Renal cortical epithelial cell (primary cell): ENCODE results near the gene PSMA1. TPM values are rescaled to one million over a fixed set of nuclear protein-coding genes. Genes with fewer than 3 reads are reported as not detected.
"Not testable (repeated sequence)": the region's sequence is repeated elsewhere in the genome, so short reads cannot be mapped to it uniquely, and the experiment has no call there.

ENCODE experiments used
- DNase-seq: peaks from one replicate; pipeline ENCODE4 v3.0.0-alpha.2; 2011; ENCODE audit warnings: low read depth
- total RNA-seq: library from RNA; depleted of rRNA; stranded (reverse); fragments of >200 nt; gene quantifications from 2 replicates; pipeline ENCODE4 v1.2.3, GENCODE V29; 2014

The PSMA1 gene
- total RNA-seq, result 108 and 132 TPM in 2 replicates

DNA sequence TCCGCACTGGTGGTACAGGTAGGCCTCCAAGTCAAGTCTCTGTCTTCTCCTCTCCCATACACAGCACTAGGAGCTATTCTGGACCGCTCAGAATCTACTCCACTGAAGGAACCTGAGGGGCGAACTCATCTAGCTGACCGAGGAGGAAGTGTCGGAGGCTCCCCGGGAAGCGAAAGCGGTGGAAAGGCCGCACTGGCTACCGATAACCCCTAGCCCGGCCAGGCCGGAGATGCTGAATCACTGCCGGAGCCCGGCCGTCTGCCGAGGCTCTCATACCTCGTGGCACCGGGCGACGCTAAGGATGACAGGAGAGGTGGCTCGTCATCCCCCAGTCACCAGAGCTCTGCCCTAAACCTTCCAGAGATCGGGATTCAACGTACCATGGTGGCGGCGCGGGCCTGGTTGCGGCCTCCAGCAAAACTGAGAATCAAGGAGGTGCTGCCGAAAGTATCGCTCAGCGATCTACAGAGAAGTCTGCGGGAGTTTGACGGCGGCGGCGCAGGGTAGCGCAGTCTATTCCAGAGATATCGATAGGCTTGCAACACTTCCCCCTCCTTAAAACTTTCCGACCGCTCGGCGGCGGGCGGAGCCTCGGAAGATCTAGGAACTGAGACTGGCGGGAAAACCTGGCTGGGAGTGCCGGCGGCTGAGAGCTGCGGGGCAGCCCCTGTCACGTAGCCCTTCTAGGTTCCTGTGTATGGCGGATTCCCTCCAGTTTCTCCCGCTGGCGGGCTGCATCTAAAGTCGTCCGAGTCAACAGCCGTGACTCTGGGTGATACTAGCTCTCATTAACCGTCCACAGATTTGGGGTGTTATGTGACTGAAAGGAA, at the start of gene PSMA1:
TSS of gene PSMA1 (minus strand) at position 470 of the 830 bp plus-strand sequence. CDS start at position 383, 87 bp downstream.
- DNase-seq, result peak; percentile 90

DNA sequence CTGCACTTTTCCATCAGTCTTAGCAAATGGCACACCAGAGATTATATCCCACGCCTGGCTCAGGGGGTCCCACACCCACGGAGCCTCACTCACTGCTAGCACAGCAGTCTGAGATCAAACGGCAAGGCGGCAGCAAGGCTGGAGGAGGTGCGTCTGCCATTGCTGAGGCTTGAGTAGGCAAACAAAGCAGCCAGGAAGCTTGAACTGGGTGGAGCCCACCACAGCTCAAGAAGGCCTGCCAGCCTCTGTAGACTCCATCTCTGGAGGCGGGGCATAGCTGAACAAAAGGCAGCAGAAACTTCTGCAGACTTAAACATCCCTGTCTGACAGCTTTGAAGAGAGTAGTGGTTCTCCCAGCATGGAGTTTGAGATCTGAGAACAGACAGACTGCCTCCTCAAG, 49.3 kb upstream of the PSMA1 start:
- DNase-seq, result not testable (repeated sequence)

DNA sequence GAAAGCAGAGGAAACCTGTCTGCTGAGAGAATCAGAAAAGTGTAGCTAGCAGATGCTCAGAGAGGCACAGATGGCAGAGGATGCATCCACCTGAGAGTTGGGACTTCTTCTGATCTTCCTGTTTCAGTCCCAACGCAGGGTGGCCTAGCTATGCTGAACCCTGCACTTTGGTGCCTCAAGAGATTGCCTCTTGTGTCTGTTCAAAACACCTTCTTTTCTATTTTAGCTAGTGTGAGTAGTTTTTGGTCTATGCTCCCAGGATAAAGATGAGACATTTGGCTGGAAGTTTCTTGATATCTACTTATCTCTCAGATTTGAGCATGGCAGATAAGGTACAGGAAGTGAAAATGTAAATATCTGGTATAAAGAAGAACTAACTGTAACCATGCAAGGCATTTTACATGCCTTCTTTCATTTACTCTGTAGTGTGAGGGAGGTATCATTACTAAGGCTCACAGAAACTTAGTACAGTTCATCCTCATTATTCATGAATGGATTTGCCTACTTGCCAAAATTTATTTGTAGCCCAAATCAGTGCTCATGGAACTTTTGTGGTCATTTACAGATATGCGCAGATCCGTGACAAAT, 47.0 kb upstream of the PSMA1 start:
- no peak for DNase-seq

DNA sequence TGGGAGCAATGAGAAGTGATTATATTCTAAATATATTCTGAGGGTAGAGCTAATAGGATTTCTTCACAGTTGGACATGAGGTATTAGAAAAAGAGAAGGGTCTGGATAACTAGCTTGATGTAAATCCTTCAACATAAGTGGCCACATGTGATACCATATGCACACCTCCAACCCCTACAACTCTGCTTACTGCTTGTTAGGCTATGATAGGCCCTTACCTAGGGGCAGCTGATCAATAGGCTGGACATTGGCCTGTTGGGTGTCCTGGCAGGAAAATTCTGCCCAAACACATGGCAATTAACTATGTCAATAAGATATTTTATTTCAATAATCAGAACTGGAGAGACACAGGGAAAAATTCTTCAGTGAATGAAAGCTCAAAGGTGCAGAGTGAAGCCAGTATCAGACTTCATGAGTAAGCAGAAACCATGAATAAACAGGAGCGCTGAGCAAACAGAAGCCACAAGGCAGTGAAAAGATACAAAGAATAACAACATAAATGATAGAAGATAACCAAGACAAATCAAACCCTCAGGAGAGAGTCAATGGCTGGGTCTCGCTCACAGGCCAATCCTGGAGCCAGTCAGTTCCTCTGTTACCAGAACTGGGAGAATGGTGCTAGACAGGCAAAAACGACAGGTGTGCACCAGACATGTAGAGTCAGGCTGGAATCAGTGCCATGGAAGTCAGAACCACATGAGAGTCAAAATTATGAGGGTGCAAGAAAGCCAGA, 46.3 kb upstream of the PSMA1 start:
- DNase-seq, result no peak

DNA sequence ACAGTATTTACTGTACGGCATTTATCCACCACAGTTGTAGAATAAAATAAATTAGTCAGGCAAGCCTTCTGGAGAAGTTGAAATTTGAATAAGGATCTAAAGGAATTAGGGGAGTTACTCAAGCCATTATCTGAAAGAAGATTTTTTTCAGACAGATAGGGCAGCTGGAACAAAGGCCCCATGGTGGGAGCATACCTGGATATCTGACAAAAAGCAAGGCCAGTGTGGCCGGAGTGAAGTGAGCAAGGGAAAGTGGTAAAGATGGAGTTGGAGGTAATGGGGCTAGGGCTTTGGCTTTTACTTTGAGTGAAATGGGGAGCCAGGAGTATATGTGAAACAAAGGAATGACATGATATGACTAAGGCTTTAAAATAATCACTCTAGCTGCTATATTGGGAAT, 45.7 kb upstream of the PSMA1 start:
- no peak for DNase-seq

DNA sequence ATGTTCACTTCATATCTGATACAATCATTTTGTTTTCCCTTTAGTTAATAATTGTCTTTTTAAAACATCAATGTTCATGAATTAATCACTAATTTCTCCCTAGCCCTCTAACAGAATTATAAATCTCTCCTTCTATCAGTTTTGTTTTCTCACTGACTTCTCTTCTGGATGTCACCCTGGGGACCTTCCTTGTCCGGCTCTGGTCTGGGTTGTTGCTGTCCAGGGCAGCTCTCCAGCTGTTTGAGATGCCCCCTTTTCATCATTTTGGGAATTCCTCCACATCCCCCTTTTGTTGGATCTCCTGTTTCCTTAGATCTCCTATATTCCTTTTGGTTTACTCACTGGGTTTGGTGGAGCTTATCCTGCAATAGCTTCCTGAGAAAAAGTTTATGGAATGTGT, 35.6 kb upstream of the PSMA1 start:
- no peak for DNase-seq

DNA sequence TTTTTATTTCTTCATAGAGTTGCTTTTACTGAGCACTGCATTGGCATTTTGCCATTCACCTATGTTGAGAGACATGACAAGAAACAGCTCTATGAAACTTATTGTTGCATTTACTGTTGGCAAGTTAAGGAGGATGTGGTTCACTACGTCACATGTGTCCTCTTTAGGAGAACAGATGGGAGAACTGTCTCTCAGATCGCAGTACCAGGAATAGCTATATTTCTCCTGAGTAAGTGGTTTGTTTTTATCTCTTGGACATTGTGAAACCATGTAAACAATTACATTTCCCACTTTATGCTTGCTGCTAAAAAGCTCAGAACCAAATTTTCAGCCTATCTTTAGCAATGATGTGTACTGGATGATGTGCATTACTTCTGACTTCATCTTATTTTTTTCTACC, 34.8 kb upstream of the PSMA1 start:
- DNase-seq, result no peak

DNA sequence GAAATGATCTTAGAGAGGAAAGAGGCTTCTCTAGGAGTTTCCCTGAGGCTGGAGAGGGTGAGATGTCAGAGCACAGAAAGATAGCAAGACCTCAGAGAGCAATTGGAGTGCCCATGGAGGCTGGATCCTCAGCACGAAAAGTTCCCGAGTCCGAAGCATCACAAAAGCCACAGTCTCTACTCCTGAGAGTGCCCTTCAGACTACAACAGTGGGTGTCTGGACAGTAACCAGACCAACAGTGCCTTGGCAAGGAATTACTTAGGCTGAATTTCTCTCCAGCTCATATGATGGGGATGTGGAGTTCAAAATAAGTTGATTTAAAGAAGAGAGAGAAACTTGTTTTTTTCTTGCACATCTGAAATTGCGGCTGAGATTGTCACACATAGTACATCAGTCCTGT, 31.9 kb upstream of the PSMA1 start:
- DNase-seq, result no peak

DNA sequence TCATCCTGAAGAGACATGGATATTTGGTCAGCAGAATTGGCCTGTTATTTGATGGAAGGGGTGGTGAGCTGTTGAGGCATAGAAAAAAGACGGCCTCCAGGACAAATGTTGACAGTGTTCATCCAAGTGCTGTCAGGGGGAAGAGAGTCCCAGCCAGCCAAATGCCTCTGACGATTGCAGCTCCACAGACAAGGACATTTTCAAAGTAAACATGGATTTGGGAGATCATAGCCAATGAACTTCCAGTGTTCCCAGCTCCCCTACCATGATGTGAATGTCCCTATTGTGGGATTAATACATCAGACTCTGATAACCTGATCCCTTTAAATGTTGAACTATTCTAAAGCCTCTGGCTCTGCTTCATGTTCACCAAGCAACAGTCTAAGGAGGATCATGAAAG, 31.2 kb upstream of the PSMA1 start:
- no peak for DNase-seq

DNA sequence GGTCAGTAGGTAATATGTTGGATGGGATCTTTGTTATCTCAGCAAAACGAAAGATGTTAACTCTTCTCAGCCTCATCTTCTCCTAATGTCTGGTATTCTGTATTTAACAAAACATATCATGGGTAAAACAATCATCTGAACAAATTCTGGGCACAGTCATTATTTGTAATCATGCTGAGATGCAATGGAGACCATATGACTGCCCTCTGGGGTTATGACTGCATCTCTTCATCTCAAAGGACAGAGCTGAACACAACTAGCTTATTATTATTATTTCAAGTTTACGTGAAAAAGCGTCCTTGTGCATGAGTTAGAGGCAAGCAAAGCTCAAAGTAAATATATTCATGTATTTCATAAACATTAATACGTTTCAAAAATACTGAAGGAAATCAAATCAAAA, 29.7 kb upstream of the PSMA1 start:
- DNase-seq, result no peak

DNA sequence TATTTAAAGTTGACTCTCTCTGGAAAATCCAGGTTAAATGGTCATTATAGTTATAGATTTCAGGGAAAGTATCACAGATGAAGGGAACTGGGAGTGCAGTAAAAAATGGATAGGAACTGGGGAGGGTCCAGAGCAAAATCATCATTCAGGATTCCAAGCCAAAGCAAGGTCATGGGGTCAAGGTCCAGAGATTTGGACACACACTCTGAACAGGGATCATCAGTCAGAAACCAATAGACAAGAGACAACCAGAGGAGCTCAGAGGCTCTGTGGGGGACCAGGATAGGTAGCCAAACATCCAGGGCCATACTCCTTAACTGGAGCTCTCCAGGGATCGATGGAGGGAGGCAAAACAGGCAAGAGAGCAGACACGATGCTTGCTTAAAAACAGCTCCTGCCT, 27.3 kb upstream of the PSMA1 start:
- DNase-seq, result no peak

DNA sequence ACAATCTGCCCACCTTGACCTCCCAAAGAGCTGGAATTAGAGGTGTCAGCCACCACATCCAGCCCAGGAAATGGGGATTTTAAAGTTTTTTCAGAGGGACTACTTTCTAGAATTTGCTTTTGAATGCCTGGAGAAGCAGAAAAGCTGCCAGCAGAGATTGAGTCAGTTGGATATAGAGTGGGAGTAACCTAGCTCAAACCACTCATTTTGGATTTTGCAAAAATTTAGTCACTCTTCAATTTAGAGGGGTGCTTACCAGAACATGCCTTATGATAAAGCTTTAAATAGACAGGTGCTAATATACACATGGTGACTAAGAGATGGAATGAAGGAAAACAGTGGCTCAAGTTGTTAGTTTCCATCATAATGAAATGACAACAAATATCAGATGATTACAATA, 26.5 kb upstream of the PSMA1 start:
- DNase-seq, result no peak

DNA sequence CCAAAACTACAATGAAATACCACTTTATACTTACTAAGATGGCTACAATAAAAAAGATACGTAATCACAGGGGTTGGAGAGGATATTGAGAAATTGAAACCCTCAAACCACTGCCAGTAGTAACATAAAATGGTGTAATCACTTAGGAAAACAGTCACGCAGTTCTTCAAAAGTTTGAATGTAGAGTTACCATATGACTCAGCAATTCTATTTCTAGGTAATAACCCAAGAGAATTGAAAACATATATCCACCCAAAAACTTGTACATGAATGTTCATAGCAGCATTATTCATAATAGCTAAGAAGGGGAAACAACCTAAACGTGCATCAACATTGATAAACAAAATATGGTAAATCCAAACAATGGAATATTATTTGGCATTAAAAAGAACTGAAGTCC, 24.4 kb upstream of the PSMA1 start:
- DNase-seq, result no peak

DNA sequence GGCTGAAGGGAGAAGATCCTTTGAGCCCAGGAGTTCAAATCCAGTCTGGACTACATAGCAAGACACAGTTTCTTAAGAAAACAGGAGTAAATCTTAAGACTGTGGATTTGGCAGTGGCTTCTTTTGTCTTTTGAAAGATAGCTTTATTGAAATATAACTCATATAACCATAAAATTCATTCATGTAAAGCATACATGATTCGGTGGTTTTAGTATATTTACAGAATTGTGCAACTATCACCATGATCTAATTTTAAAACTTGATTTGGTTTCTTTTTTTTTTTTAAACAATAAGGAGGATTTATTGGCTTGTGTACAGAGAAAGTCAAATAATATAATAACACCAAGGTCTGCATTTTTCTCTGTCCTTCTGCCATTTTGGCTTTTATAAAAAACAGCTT, 23.1 kb upstream of the PSMA1 start:
- no peak for DNase-seq

DNA sequence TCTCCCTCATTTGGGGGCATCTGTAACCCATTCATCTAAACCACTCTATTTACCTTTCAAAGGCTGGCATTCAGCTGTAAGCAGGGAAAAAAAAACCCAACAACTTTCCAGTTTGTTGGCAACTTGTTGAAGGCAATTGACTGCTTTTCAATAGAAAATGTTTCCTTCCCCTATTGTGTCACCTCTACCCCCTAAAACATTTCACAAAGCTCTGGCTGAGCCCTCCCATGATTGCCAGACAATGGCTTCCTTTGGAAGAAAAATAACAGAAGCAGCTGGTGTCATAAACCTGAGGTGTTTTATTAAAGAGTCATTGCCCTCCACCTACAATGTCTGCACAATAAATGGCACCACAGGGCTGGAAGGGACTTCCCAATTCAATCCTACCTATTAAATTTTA, 22.1 kb upstream of the PSMA1 start:
- no peak for DNase-seq

DNA sequence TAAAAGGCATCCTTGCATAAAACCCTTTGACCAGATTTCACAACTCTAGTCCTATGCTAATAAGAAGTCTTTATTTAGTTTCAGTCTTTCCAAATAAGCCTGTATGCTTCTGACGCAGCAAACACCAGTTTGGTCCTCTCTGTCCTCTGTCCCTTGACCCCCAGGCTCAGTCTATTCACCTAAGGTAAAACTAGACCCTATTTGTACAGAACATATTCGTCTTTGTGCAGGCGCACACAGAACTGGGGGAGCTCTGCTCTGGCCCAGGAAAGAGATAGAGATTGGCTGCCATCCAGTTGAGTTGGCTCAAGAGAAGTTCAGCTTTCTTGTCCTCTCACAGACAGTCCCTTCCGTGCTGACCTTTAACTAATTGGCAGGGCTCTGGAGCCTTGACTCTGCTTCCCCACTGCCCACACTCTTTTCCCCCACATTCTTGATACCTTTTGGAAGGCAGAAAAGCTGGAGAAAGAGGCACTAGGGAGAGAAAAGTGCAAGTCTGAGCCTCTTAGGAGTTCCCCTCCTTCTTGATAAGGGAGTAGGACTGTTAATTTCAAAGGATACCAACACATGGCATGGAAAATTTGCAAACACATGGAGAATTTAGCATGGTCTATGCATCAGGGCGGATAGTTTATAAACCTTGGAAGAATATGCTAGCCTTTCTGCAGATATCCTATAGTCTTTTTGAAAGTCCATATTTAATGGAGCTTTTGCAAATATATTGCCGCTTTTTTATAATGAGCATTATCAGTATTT, 21.2 kb upstream of the PSMA1 start:
- peak; percentile 36 for DNase-seq

DNA sequence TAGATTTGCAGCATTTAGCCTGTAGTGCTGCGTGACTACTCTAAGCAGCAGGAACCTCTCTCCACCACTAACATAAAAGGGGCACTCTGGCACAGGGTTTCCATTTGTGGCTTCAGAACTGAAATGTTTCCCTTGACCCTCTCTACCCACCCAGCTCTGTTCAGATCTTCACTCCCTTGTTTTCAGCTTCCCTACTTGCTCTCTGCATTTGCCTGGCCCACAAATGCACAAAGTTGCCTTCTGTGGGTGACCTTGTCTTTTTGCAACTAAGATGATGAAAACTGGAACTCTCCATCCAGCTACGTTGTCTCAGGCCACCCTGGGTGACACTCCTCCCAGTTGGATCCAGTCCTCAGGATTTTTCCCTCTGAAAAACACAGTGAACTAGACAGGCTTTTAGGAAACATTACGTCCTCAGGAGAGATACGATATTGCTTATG, 19.8 kb upstream of the PSMA1 start:
- no peak for DNase-seq

DNA sequence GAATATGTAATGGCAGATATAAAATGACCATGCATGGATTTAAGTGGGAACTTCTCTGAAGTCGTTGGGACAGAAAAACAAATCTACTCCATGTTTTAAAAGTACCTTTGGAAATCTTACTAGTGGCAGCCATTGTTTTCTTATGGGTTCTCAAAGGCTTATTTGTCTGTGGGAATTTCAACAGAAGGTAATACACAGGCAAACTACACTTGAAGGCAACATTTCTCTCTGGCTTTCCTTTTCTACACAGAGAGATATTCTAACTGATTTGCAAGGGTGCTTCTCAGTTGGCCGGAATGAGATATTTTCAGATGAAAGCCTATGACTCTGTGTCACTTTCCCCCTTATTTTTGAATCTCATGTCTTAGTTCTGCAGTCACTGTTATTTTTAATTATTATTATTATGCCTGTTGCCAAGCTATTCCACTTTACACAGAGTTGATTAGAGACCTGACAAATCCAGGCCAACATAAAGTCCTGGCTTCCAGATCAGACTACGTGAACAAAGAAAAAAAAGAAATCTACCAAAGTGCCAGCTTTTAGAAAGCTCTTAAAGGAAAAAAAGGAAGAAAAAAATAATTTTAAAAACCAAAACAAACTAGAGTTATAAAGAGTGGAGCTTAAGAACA, 18.9 kb upstream of the PSMA1 start:
- no peak for DNase-seq

DNA sequence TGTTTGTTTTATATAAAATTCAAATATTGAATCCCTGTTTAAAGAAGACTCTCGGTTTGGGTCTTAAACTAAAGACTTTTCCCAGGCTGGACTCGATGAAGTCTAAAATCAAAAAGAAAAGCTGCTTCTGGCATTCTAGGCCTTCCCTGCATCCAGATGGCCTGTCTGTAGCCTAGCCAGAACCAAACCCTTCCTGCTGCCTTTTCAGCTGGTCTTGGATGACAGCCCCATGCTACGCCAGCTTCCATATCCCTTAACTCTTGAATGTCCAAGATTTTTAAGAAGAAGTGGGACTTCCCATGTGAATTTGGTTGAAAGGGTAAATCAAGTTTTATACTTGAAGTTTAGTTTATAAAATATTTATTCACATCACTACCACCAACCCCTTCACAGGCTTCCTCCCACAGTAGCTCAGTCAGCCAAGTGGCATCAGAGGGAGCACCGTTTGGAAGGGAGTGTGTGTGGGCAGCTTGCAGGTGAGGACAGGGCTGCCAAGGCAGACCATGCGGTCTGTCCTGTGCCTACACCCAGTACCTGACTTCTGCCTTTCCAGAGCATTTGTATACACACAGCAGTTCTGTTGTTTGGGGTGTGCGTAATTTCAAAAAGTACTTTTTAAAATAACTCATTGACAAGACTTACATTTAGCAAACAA, 18.2 kb upstream of the PSMA1 start:
- DNase-seq, result no peak

DNA sequence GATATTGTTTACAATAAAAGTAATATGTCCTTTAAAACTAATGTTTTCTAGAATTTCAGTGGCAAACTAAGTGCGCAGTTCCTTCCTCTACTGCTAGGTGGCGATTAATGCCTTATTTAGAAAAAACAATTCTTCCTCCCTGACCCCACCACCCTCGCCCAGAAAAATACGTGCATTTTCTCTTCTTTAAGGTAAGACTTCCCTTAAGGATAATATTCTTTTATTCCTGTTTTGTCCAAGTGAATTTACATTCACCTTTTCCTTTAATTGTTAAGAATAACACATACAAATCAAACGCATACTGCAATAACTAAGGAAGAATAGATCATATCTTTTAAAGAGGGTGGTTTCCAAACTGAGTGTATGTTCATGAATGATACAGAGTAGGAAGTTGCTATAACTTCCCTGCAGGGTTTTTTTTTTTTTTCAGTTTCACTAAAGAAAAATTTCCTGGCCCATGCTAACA, 17.0 kb upstream of the PSMA1 start:
- DNase-seq, result no peak

DNA sequence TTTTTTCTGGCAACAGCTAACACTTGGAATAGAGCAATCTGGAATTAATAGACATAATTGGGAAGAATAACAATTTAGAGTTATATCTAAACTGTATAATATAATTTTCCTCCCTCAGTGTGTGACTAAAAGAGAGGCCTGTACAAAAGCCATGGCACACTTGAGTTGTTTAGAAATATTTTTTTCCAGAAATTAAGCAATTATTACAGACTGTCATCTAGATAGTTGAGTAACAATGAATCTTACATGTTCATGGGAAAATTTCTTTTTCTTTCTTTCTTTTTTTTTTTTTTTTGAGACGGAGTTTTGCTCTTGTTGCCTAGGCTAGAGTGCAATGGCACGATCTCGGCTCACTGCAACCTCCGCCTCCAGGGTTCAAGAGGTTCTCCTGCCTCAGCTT, 15.0 kb upstream of the PSMA1 start:
- not testable (repeated sequence) for DNase-seq
